IMR-90 (cell line): ENCODE data around the gene CAB39. TPM values are rescaled to one million over a fixed set of nuclear protein-coding genes. Genes with fewer than 3 reads are reported as not detected.

Experiments used
- ATAC-seq: fragments of 200-7000 bp; cut with Tn5 transposase; 2 replicates; pipeline ENCODE4 v1.9.1; 2020; ENCODE audit warnings: low read depth, mild to moderate bottlenecking, moderate library complexity
- BruUV-seq: library from RNA; stranded (reverse); fragments of 400-500 nt; replicated peaks from 2 replicates; lab custom pipeline; 2021; lab: Mats Ljungman, UMichigan
- CTCF ChIA-PET: fragments of 300-600 bp; formaldehyde crosslinking; extraction: SDS; loops from one replicate; lab custom pipeline; 2021; ENCODE audit warnings: antibody characterized with exemption; lab: Yijun Ruan, JAX
- POLR2A ChIA-PET: fragments of 300-600 bp; sonication (Branson Sonifier 250); formaldehyde crosslinking; loops from one replicate; lab custom pipeline; 2022; ENCODE audit warnings: antibody characterized with exemption; ENCODE audit not compliant: unreplicated experiment; lab: Charles Lee
- DNase-seq: peaks from one replicate; pipeline ENCODE4 v3.0.0; 2013
- H2AFZ ChIP-seq: replicated peaks from 2 replicates; pipeline ENCODE3; 2013; ENCODE audit warnings: low read length, mild to moderate bottlenecking; ENCODE audit not compliant: poor library complexity
- H2AK5ac ChIP-seq: 2 replicates; pipeline ENCODE4 v1.6.1; 2013; ENCODE audit warnings: low read depth, low read length, inconsistent platforms
- H2AK9ac ChIP-seq: replicated peaks from 2 replicates; pipeline ENCODE3; 2013; ENCODE audit warnings: mild to moderate bottlenecking, low read depth, low read length, moderate library complexity; ENCODE audit not compliant: poor library complexity
- H2BK120ac ChIP-seq: 2 replicates; pipeline ENCODE4 v1.6.1; 2013; ENCODE audit warnings: low read depth, low read length, inconsistent platforms
- H2BK15ac ChIP-seq: 3 replicates; pipeline ENCODE4 v1.6.1; 2013; ENCODE audit warnings: low read depth, low read length, inconsistent platforms
- H2BK20ac ChIP-seq: 2 replicates; pipeline ENCODE4 v1.6.1; 2013; ENCODE audit warnings: low read depth, mild to moderate bottlenecking, inconsistent platforms, low read length, moderate library complexity
- H2BK5ac ChIP-seq: 2 replicates; pipeline ENCODE4 v1.6.1; 2013; ENCODE audit warnings: mild to moderate bottlenecking, low read depth, low read length, inconsistent platforms; ENCODE audit not compliant: poor library complexity, severe bottlenecking
- H3K14ac ChIP-seq: replicated peaks from 2 replicates; pipeline ENCODE4 v1.6.1; 2013; ENCODE audit warnings: low read depth, low read length, inconsistent platforms
- H3K18ac ChIP-seq: 2 replicates; pipeline ENCODE4 v1.6.1; 2013; ENCODE audit warnings: low read depth, low read length, control low read depth
- H3K23ac ChIP-seq: 2 replicates; pipeline ENCODE4 v1.6.1; 2013; ENCODE audit warnings: low read depth, low read length, inconsistent platforms
- H3K27ac ChIP-seq: 2 replicates; pipeline ENCODE4 v1.5.1; 2013; ENCODE audit warnings: mild to moderate bottlenecking, control low read depth, low read length; ENCODE audit not compliant: insufficient read depth
- H3K27me3 ChIP-seq: 2 replicates; pipeline ENCODE4 v1.6.1; 2013; ENCODE audit warnings: low read length; ENCODE audit not compliant: control insufficient read depth, insufficient read depth
- H3K36me3 ChIP-seq: 2 replicates; pipeline ENCODE4 v1.6.1; 2013; ENCODE audit warnings: low read length, mixed read lengths; ENCODE audit not compliant: control insufficient read depth, insufficient read depth
- H3K4ac ChIP-seq: 2 replicates; pipeline ENCODE4 v1.6.1; 2013; ENCODE audit warnings: low read depth, low read length, inconsistent platforms
- H3K4me1 ChIP-seq: 2 replicates; pipeline ENCODE4 v1.6.1; 2013; ENCODE audit warnings: low read length, mixed read lengths; ENCODE audit not compliant: control insufficient read depth, insufficient read depth
- H3K4me2 ChIP-seq: 2 replicates; pipeline ENCODE4 v1.6.1; 2013; ENCODE audit warnings: low read depth, mild to moderate bottlenecking, control low read depth, low read length, moderate library complexity
- H3K4me3 ChIP-seq: 2 replicates; pipeline ENCODE4 v1.5.1; 2013; ENCODE audit warnings: low read depth, mild to moderate bottlenecking, control low read depth, low read length, moderate library complexity; ENCODE audit not compliant: insufficient read depth
- H3K56ac ChIP-seq: 2 replicates; pipeline ENCODE4 v1.6.1; 2013; ENCODE audit warnings: low read length, inconsistent platforms; ENCODE audit not compliant: insufficient read depth; ENCODE audit errors: extremely low read depth
- H3K79me1 ChIP-seq, 2 experiments: 2 replicates each; pipeline ENCODE4 v1.6.1; 2013; ENCODE audit warnings: low read length in 2 of 2, inconsistent platforms in 1 of 2, low read depth in 1 of 2
- H3K9ac ChIP-seq: 2 replicates; pipeline ENCODE4 v1.6.1; 2013; ENCODE audit warnings: low read depth, low read length, control low read depth
- H3K9me1 ChIP-seq: 2 replicates; pipeline ENCODE4 v1.6.1; 2013; ENCODE audit warnings: low read length, inconsistent platforms; ENCODE audit not compliant: insufficient read depth
- H3K9me3 ChIP-seq: 2 replicates; pipeline ENCODE4 v1.6.1; 2013; ENCODE audit warnings: low read length; ENCODE audit not compliant: control insufficient read depth, insufficient read depth
- H4K20me1 ChIP-seq: 2 replicates; pipeline ENCODE4 v1.6.1; 2013; ENCODE audit warnings: low read length, inconsistent platforms; ENCODE audit not compliant: insufficient read depth
- H4K5ac ChIP-seq: 2 replicates; pipeline ENCODE4 v1.6.1; 2013; ENCODE audit warnings: mild to moderate bottlenecking, low read depth, low read length, control low read depth
- H4K8ac ChIP-seq, 2 experiments: 2 replicates each; pipeline ENCODE4 v1.6.1; 2013; ENCODE audit warnings: low read depth in 2 of 2, low read length in 2 of 2, control low read depth in 1 of 2, inconsistent platforms in 1 of 2
- H4K91ac ChIP-seq: 2 replicates; pipeline ENCODE4 v1.6.1; 2013; ENCODE audit warnings: low read depth, low read length, inconsistent platforms; ENCODE audit not compliant: insufficient read depth
- BHLHE40 ChIP-seq: fragments of 150-350 bp; IDR thresholded peaks from 2 replicates; pipeline ENCODE4 v1.6.1; 2016; ENCODE audit warnings: mild to moderate bottlenecking, low read depth, low read length
- CEBPB ChIP-seq: IDR thresholded peaks from 2 replicates; pipeline ENCODE4 v1.6.1; 2012; ENCODE audit warnings: low read depth, low read length, improper control_type of control experiment
- CHD1 ChIP-seq: IDR thresholded peaks from 2 replicates; pipeline ENCODE4 v1.6.1; 2012; ENCODE audit warnings: low read depth, low read length, improper control_type of control experiment
- CTCF ChIP-seq: conservative IDR thresholded peaks from 2 replicates; pipeline ENCODE4 v1.5.1; 2012; ENCODE audit warnings: mild to moderate bottlenecking, low read depth, low read length, improper control_type of control experiment
- FOS ChIP-seq: fragments of 150-350 bp; IDR thresholded peaks from 2 replicates; pipeline ENCODE4 v1.6.1; 2016; ENCODE audit warnings: low read depth, low read length
- MAFK ChIP-seq: IDR thresholded peaks from 2 replicates; pipeline ENCODE4 v1.6.1; 2012; ENCODE audit warnings: low read depth, low read length, improper control_type of control experiment
- MXI1 ChIP-seq: IDR thresholded peaks from 2 replicates; pipeline ENCODE4 v1.6.1; 2012; ENCODE audit warnings: low read depth, mild to moderate bottlenecking, low read length, moderate library complexity, borderline replicate concordance
- NFE2L2 ChIP-seq: fragments of 150-350 bp; IDR thresholded peaks from 2 replicates; pipeline ENCODE4 v1.6.1; 2016; ENCODE audit warnings: low read depth, mild to moderate bottlenecking, low read length
- POLR2A ChIP-seq: IDR thresholded peaks from 2 replicates; pipeline ENCODE4 v1.6.1; 2012; ENCODE audit warnings: mild to moderate bottlenecking, low read depth, low read length
- RAD21 ChIP-seq: IDR thresholded peaks from 2 replicates; pipeline ENCODE4 v1.6.1; 2012; ENCODE audit warnings: low read length, improper control_type of control experiment
- RCOR1 ChIP-seq: IDR thresholded peaks from 2 replicates; pipeline ENCODE4 v1.6.1; 2012; ENCODE audit warnings: mild to moderate bottlenecking, low read length, improper control_type of control experiment; ENCODE audit not compliant: insufficient replicate concordance
- RFX5 ChIP-seq: IDR thresholded peaks from 2 replicates; pipeline ENCODE4 v1.8.0; 2012; ENCODE audit warnings: low read depth, mild to moderate bottlenecking, low read length, moderate library complexity
- SMC3 ChIP-seq: fragments of 150-350 bp; IDR thresholded peaks from 2 replicates; pipeline ENCODE4 v1.6.1; 2016; ENCODE audit warnings: low read depth, mild to moderate bottlenecking, antibody characterized with exemption, low read length, moderate library complexity
- WGBS, 2 experiments: methylation state at CpG; one replicate each; pipeline versions ENCODE4 v1.1.5 to v1.1.7; 2013; ENCODE audit warnings: missing lambda C conversion rate in 2 of 2; ENCODE audit not compliant: insufficient read length in 1 of 2; ENCODE audit errors: extremely low coverage in 2 of 2; 5-methylcytosine and 5-hydroxymethylcytosine counted together
- dilution Hi-C: fragments of 300-500 bp; cut with HindIII; formaldehyde crosslinking; loops from one replicate; pipeline ENCODE4 v1.14.3; 2018; ENCODE audit warnings: low sequenced_read_pairs; ENCODE audit not compliant: unreplicated experiment
- in situ Hi-C: fragments of 300-500 bp; cut with MboI; formaldehyde crosslinking; loops from 3 replicates; pipeline ENCODE4 v1.14.3; 2019; ENCODE audit warnings: low sequenced_read_pairs, inconsistent platforms, mixed read lengths
- intact Hi-C: fragments of 100-400 bp; cut with micrococcal nuclease; formaldehyde crosslinking; loops from 2 replicates; pipeline ENCODE4 v1.10.0; 2022
- polyA plus RNA-seq, 3 experiments: library from polyadenylated mRNA; depleted of rRNA; stranded (reverse); fragments of >200 nt; gene quantifications; 2 replicates each; pipeline ENCODE4 v1.2.3, GENCODE V29; 2012; ENCODE audit warnings: low replicate concordance in 1 of 3
- total RNA-seq: library from RNA; depleted of rRNA; stranded (reverse); fragments of >200 nt; gene quantifications from 2 replicates; pipeline ENCODE4 v1.2.3, GENCODE V29; 2012
- TF ChIP-seq, protein P1 (sequence below): fragments of 150-350 bp; IDR thresholded peaks from 2 replicates; pipeline ENCODE4 v1.6.1; 2017; ENCODE audit warnings: mild to moderate bottlenecking, antibody characterized with exemption, low read length, low read depth

The CAB39 gene
- total and polyA plus RNA-seq, 2 of the 4 experiments (the other 2 are of a cell fraction) = 38.2 to 71.7 TPM

- WGBS, 2 experiments = 17% methylated on average over 1 of the region's 2 CpGs; no CpG with 5 or more reads in 1 of the 2 experiments
- H3K4me2 ChIP-seq = no peak overlapping the region
- POLR2A ChIA-PET = no interaction called here
These were observed 127.7 kb downstream of the CAB39 start for GRCh38 chr2:230840301-230840700.

More at GRCh38 chr2:230840301-230840700, 127.7 kb downstream of the CAB39 start:
- Histone ChIP-seq H2BK5ac (no peak overlapping the region), H3K23ac (no peak overlapping the region), H3K9me1 (no peaks in the 10 kb centered on the region), H2BK120ac (no peak overlapping the region), H3K4ac (no peak overlapping the region), H3K27ac (no peak overlapping the region), H2AFZ (no peak overlapping the region), H3K56ac (no peak overlapping the region), H2AK9ac (no peak overlapping the region), H3K9ac (no peak overlapping the region), H3K27me3 (peaks cover 15% of the 10 kb centered on the region), H4K8ac (no peak overlapping the region), H3K79me1 (no peaks in the 10 kb centered on the region), H4K5ac (no peak overlapping the region), H3K4me3 (no peak overlapping the region), H4K20me1 (no peaks in the 10 kb centered on the region), H3K18ac (no peak overlapping the region), H2AK5ac (no peak overlapping the region), H3K9me3 (peaks cover 8% of the 10 kb centered on the region; the same call in 1 of the 2 replicates), H3K14ac (no peak overlapping the region), H2BK20ac (no peak overlapping the region), H3K4me1 (no peaks in the 10 kb centered on the region), H4K91ac (no peak overlapping the region), H2BK15ac (no peak overlapping the region), H3K36me3 (no peaks in the 10 kb centered on the region)
- dilution Hi-C loops (no loop called here), in situ Hi-C loops (no loop called here), intact Hi-C loops (no loop called here)
- TF ChIP-seq MXI1 (no peak), RAD21 (no peak), CHD1 (no peak), FOS (no peak), NFE2L2 (no peak), RCOR1 (no peak), CTCF (no peak), POLR2A (no peak), BHLHE40 (no peak), SMC3 (no peak), RFX5 (no peak), MAFK (no peak), CEBPB (no peak)
- TF ChIP-seq, protein P1, sequence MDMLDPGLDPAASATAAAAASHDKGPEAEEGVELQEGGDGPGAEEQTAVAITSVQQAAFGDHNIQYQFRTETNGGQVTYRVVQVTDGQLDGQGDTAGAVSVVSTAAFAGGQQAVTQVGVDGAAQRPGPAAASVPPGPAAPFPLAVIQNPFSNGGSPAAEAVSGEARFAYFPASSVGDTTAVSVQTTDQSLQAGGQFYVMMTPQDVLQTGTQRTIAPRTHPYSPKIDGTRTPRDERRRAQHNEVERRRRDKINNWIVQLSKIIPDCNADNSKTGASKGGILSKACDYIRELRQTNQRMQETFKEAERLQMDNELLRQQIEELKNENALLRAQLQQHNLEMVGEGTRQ = no peak
- BruUV-seq = no TSS peak
- CTCF ChIA-PET = interaction anchor here (0.6 to 1.0 kb wide), 2 partner anchors 10 to 1210 kb away, joined by 3 to 4 read pairs; no protein-coding TSS in a partner anchor
- DNase-seq (no peak), ATAC-seq (no peak)
